ENCODE measurements around the gene IGFN1.

GRCh38 chr1:201176940-201177339 lies 13.7 kb upstream of the IGFN1 start:
- TF ChIP-seq CTCF (IDR thresholded peaks at IDR 0.05; ENCODE audit: insufficient read depth, low read length, poor library complexity, severe bottlenecking) (no peak), EZH2phosphoT487 (conservative IDR thresholded peaks at IDR 0.05; ENCODE audit: low read length) (no peak)
